OCI-LY1 (cell line): ENCODE data around the gene SFTPA2.
"Not testable (repeated sequence)": the region's sequence is repeated elsewhere in the genome, so short reads cannot be mapped to it uniquely, and the experiment has no call there.

Experiments
- CTCF ChIP-seq: fragments of 200-600 bp; sonication (generic), shearing (Covaris generic); IDR thresholded peaks from 2 replicates; pipeline ENCODE4 v1.5.1; 2017; ENCODE audit warnings: mild to moderate bottlenecking, antibody characterized with exemption, low read length, moderate library complexity, mixed read lengths
- EZH2 ChIP-seq: fragments of 200-600 bp; sonication (generic), shearing (Covaris generic); IDR thresholded peaks from 2 replicates; pipeline ENCODE4 v1.8.0; 2017; ENCODE audit warnings: borderline replicate concordance, mixed run types, mild to moderate bottlenecking, antibody characterized with exemption, low read length, moderate library complexity, mixed read lengths

GRCh38 chr10:79533903-79534175 is 26.4 kb downstream of the SFTPA2 start:
- not testable (repeated sequence) for TF ChIP-seq CTCF, EZH2
